Measurements from ENCODE around the gene LGR4.
"Not testable (repeated sequence)": the region's sequence is repeated elsewhere in the genome, so short reads cannot be mapped to it uniquely, and the experiment has no call there.

The LGR4 gene

DNA sequence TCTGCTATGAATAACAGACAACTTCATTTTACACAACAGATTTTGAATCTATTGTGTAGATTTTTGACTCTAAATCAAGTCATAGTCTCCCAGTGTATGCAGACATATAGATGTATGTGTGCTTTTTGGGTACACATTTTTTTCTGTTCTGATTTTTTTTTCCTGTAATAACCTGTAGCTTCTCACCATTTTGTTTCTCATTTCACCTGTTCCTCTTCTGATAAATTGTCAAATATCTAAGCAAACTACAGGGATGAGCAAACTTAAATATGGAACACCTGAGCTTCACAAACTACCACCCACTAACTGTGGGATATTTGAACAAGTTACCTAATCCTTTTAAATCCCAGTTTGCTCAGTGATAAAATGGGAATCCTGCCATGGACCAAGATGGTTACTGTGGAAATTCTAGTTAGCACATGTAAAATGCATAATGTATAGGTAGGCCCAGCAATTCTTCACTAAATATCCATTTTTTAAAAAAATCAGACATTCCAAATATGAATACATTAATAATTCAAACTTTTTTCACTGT, 15.7 kb downstream of the LGR4 start:
- no peak for DNase-seq (ENCODE audit: low spot score)

DNA sequence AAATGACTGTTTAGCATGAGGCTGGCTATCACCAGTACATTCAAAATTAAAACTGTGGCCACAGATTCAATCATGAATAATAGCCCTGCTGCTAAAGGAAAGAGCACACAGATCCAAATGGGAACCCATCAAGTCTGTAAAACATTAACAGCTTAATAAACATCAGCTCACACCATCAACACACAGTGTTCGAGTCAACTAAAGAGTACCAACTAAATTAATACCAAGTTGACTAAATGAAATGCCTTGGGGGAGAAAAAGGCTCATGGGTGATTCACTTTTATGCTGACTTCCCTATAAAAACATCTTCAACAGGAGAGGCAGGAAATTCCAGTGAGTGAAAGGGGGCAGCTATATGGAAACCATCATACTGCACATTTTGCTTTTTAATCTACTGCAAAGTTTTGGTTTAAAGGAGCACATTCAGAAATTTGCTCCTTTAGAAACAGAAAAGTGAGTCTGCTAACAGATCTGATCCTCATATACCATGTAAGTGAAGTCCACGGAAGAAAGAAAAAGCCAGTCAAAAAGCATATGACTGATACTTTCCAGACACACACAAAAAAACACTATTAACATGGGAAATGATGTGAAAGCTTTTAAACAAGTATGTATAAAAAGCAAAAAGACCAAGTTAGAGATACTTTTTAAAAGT, 16.3 kb downstream of the LGR4 start:
- DNase-seq (ENCODE audit: low spot score) = no peak

DNA sequence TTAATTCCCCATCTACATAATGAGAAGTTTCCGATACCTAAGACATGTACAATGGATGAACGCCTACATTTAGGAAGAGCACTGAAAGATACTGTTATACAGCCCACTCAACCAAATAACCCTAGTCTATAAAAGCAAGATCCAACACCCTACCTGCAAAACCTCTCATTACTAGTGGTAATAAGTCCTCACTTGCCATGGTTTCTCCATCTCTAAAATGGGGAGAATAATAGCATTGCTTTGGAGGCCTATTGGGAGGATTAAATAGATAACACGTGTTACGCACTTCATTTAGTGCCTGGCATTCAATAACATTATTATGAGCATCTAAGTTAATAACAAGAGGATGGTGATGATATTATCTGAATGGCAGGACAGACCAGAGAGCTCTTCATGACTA, 16.9 kb downstream of the LGR4 start:
- no peak for DNase-seq (ENCODE audit: low spot score)

DNA sequence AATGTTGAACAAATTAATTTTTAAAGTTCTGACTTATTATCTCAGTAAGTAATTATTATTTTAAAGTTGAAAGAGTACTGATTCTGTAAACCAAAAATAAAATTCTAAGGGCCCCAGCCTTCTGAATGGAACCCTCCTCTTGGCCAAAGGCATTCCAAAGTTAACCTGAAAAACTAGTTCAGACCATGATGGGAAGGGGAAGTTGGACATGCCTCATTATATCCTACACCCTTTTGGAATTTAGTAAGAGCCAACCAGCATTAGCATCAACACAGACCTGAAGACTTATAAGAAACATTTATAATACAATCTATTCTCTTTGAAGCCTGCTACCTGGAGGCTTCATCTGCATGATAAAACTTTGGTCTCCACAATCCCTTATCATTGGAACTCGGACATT, 18.9 kb downstream of the LGR4 start:
- DNase-seq (ENCODE audit: low spot score) = no peak

DNA sequence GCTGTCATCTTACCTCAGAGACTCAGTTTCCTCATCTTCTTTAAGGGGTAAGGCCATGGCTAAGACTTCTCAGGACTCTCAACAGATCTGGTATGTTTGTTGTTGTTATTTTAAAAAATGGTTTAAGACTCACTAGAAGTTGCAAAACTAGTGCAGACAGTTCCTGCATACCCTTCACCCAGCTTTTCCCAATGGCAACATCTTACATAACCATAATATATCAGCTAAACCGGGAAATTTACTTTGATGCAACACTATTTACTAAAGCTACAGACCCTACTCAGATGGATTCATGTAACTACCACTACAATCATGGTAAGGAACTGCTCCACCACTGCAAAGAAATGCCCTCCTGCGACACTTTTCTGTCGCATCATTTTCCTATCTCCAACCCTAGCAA, 20.4 kb downstream of the LGR4 start:
- no peak for DNase-seq (ENCODE audit: low spot score)

DNA sequence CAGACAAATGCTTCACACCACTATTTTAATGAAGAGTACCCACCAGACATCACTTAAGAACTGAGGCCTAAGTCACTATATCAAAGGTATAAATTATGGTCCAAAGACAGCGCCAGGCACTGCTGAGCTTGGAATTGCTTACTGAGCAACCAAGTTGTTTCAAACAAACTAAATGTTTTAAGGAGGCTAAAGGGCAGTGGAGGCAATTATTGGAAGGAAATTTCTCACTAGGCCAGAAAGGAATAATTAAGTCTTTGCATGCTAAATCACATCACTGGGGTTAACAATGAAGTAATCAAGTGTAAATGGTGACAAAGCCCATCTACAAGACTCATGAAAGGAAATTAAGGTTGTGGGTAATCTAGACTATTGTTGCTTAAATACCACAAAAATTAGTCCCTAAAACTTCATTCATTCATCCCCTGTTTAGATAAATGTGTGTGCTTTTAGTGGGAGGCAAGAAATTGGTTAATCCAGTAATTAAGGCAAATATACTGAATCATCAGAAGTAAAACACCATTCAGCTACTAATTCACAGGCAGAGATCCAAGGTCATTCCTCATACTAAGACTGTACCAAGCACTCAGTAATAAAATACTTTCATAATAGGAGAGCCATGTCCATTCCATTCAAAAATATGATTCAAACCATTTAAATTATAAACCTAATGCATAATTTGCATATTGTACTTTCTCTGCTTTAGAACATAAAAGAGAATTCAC, 21.2 kb downstream of the LGR4 start:
- no peak for DNase-seq (ENCODE audit: low spot score)

DNA sequence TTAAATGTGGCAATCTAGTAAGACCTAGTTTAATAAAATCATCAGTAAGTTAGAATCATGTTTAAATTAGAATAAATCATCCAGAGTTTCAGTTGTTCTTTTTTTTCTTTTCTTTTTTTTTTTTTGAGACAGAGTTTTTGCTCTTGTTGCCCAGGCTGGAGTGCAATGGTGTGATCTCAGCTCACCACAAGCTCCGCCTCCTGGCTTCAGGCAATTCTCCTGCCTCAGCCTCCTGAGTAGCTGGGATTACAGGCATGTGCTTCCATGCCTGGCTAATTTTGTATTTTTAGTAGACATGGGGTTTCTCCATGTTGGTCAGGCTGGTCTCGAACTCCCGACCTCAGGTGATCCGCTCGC, 24.4 kb downstream of the LGR4 start:
- DNase-seq (ENCODE audit: low spot score) = not testable (repeated sequence)

DNA sequence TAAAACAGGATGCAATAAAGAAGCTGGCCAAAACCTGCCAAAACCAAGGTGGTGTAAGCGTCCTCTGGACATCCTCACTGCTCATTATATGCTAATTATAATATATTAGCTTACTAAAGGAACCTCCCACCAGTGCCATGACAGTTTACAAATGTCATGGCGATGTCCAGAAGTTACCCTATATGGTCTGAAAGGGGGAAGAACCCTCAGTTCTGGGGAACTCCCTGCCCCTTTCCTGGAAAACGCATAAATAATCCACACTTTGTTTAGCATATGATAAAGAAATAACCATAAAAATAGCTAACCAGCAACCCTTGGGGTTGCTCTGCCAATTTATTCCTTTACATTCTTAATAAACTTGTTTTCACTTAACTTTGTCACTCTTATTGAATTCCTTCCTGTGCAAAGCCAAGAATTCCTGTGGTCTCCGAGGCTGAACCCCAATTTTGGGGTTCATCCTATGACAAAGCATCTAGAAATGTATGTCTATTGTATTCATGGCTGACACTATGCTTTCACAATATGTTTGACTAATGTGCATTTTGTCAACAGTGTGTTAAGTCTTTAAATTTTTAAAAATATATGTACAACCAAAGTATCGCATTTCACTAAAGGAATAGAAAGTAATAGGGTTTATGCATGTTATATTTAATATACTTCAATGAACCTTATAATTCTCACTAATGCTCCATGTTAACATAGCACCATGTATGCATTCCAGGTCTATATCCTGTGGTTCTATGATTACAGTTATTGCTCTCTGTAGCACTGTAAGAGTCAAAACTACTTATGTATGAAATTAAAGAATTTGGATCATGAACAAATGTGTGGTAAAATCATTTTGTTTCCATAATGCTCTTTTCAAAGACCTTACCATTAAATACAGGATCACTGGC, 25.1 kb downstream of the LGR4 start:
- DNase-seq (ENCODE audit: low spot score) = no peak

DNA sequence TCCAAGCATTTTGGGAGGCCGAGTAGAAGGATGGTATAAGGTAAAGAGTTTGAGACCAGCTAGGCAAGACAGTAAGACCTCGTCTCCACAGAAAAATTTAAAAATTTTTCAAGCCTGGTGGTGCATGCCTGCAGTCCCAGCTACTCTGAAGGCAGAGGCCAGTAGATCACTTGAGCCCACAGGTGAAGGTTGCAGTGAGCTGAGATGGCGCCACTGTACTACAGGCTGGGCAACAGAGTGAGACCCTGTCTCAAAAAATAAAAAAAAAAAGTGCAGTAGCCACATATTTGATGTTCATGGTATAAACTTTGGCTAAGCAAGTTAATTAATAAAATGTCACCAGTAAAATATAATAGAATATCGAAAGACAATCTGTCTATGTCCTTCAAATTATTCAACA, 27.0 kb downstream of the LGR4 start:
- DNase-seq (ENCODE audit: low spot score) = no peak

DNA sequence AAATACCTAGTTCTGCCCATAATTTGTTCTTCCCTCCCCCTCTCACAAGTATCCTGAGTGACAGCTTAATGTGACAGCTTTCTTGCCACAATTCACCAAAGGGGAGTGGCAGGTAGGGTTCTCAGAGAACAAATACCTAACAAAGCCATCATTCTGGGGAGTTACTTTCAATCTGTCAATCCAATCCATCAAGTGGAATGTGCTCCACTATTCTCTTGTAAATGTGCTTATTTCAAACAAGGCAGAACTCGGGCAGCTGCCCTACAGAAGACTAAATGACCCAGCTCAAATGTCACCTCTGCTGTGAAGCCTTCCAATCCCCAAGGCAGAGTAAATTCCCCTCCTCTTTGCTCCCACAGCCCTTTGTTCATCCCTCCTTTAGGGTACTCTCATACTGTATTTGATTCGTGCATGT, 27.8 kb downstream of the LGR4 start:
- peak; percentile 57 for DNase-seq (ENCODE audit: low spot score)

DNA sequence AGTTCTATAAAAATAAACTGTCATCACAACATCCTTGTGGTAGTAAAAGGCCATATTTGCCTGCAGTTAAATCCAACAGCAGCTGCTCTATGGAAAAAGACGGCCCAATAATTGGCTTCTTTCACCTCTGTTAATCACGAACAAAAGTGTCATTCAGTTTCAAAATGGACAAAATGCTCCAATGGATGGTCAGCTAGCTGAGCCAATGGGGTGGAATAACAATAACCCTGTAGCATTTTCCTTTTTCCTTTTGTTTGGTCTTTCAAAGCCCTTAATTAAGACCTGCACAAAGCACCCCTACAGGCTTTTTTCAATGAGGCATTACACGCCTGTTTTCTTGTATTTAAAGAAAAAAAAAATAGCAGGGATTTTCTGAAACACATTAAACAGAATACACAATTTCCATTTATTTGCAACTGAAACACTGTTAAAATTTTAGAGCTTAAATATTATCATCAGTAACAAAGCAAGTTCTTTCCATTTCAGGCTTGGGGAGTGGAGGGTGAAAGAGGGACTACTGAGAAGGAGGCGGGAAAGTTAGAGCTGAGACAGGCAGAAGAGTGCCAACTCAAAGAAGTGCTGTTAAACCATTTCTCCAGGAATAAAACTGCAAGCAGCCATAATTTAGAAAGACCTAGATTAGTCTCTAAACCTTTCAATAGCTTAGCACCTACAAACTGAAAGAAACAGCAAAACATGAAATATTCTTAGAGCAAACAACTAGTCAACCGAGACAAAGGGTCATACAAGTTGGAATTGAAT, 28.7 kb downstream of the LGR4 start:
- DNase-seq (ENCODE audit: low spot score) = peak; percentile 98

DNA sequence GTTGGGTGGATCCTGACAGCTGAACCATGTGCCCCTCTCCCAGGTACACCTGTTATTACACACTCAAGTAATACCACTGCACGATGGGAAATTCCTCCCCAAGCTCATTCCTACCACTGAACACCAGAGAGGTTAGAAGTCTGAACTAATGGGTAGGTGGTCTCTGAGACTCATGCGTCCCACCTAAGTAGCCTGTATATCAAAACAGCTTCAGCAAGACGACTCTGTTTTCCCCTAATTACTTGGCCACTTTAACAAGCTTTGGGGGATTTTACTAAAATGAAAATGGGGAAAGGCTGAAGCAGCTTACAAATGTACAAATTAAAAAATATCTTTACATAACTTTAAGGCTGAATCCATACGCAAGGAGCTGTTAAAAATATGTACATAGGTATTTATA, 29.4 kb downstream of the LGR4 start:
- DNase-seq (ENCODE audit: low spot score) = peak; percentile 48

DNA sequence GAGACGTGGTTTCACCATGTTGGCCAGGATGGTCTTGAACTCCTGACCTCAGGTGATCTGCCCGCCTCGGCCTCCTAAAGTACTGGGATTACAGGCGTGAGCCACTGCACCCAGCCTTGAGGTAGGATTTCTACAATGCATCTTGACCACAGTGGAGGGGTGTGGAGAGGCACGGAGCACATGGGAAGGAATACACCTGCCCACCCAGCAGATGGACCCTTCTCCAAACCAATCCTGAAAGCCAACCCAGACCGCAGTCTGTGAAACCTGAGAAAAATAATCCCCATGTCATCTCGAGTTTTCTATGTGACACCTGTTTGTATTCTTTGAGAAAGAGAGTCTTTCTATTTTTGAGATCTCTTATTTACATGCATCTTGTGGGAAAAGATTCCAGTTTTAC, 32.5 kb downstream of the LGR4 start:
- no peak for DNase-seq (ENCODE audit: low spot score)

DNA sequence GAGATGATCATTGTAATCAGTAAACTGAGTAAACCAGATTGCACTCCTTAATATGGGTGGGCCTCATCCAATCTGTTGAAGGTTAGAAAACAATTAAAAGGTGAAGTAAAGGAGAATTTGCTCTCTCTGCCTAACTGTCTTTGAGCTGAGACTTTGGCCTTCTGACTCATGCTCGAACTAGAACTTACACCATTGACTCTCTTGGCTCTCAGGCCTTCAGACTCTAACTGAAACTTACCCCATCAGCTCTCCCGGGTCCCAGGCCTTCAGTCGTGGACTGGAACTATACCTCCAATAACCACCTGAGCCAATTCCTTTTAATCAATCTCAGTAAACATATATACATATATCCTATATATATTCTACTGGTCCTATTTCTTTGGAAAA, 34.0 kb downstream of the LGR4 start:
- DNase-seq (ENCODE audit: low spot score) = no peak

DNA sequence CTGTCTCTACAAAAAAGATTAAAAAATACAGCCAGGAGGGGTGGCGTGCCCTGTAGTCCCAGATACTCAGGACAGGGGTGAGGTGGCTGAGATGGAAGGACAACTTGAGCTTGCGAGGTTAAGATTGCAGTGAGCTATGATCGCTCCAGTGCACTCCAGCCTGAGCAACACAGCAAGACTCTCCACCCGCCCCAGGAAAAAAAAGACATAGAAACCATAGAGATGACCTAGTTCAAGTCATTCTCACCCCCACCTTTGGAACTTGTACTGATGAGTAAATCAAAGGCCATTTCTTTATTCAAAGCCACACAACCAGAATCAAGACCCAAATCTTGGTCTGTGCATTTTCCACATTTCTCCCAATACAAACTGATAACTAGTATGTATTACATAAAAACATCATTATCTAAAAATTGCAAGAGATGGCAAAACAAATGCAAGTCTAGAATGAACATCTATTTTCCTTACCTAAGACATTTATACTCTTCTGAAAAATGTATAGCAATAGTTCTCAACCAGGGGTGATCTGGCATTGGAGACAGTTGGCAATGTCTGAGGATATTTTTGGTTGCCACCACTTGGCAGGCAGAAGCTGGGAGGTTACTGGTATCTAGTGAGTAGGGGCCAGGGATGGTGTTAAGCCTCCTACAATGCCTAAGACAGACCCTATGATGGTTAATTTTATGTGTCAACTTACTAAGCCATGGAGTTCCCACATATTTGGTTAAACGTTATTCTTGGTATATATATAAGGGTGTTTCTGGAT, 34.6 kb downstream of the LGR4 start:
- no peak for DNase-seq (ENCODE audit: low spot score)

DNA sequence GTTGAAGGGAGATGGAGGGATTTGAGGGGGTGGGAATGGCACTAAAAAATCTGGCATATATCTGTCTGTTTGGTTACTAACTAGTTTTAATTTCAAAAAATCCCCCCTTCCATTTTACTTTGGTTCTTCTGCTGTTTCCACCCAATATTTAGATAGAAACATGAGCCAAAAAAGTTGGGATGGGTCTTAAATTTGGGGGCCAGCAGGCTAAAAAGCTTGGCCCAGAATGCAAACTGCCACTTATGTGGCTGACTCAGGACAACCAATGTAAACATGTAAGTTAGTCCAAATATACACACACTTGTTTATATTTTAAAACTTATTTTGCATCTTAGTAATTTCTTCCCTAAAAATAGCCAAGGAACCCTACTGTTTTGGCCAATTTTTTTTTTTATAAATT, 35.7 kb downstream of the LGR4 start:
- DNase-seq (ENCODE audit: low spot score) = no peak

DNA sequence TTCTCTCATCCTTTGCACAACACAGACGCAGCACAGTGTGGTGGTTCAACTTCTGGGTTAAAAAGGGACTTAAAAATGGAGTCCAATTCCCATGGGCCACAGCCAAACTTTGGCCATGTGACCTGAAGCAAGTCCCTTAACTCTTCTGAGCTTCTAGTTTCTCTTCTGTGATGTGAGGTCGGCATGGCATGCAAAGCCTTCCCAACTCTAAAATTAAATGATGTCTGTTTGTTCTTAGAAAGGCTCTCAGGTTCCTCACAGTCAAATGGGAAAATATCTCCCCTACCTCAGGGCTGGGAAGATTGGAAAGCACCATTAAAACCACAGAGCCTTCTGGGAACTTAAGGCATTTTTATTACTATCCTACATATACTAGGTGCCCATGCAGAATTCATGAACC, 38.8 kb downstream of the LGR4 start:
- no peak for DNase-seq (ENCODE audit: low spot score)

DNA sequence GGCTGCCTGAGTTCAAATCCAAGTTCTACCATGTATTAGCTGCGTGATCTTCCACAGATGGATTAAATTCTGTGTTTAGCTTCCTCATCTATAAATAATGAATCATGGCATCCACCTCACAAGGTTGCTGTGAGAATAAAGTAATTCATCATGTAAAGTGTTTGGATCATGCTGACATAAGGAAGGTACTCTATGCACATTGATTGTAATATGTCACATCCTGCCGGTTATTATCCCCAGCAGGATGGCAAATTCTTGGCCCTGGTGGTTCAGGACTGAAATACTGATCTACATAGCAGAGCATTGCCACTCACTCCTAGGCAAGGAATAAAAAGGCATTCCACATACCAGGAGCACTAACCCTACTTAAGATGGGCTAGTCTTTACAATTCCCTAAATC, 40.8 kb downstream of the LGR4 start:
- DNase-seq (ENCODE audit: low spot score) = no peak

DNA sequence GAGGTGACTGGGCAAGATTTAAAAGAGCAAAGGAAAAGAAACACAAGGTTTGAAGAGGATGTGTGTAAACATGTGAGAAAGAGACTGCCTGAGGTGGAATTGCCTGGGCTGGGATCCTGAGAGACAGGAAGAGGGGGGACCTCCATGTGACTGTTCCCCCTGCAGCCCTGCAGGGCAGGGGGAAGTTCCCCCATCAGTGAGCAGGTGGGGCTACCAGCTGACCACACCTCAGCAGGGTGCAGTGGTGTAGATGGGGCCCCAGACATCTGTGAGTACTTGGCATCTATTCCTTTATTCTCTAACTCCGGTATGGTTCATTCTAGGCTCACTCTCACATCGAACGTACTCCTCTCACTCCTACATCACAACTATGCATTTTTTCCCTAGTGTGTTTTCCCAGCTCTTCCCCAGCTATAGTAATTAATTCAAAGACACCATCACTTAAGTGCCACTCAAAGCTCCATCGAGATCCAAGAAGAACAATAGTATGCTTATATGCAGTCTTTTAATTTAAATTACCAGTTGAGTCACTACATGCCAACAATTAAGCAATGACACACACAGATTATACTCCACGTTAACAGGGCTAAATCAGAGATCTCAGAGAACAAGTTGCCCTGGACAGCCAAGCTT, 42.7 kb downstream of the LGR4 start:
- no peak for DNase-seq (ENCODE audit: low spot score)

DNA sequence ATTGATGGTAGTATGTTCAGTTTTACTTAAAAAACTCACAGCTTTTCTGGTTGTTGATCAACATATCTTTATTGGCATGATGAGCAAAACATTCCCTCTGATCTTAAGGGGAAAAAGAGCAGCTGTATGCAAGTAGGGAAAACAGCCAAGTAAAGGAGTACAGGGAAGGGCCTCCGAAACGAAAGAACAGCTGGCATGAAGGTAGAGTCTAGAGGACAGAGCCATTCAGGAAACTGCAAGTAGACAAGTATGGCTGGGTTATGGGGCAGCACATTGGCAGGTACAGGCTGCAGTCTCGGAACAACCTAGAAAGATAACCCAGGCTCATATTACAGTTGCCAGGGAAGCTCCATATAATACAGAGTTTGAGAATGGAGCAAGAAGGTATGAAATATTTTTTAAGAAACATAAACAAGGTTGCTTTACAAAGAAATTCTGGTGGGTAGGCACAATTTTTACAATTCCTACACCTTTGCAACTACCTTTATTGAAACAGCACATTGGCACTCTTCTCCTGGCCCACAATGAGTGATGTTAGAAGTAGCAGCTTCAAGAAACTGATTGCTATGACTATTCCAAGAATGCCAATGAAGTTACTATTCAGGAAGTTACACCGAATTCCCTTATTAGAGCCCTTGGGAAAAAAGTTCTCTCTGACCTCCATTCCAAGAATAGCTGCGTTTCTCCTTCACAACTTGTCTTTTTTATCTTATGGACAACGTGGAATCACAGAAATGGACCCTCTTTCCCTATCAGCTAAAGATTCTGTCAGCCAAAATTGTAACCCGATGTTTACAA, 45.2 kb downstream of the LGR4 start:
- no peak for DNase-seq (ENCODE audit: low spot score)

Measured in pons (tissue), 1 donor.